Uterus (tissue), 4 donors: Measurements from ENCODE around the gene CPED1. TPM values are rescaled to one million over a fixed set of nuclear protein-coding genes. Genes with fewer than 3 reads are reported as not detected.
A peak's percentile ranks its signal among the peaks of the same experiment; 100 is the strongest.

Experiments used
- DNase-seq, 2 donors: peaks; one replicate each; pipeline ENCODE4 v3.0.0-alpha.2; 2019 to 2020
- H3K27ac ChIP-seq, 2 donors: fragments of 200-600 bp; sonication (generic); 1 replicate in 1 of 2; 2 replicates in 1 of 2; pipeline ENCODE4 v1.5.1; 2016 to 2018
- H3K27me3 ChIP-seq, 2 donors: fragments of 200-600 bp; sonication (generic); one replicate each; pipeline ENCODE4 v1.5.1; 2018 to 2019; ENCODE audit warnings: control low read depth in 1 of 2
- H3K36me3 ChIP-seq, 2 donors: fragments of 200-600 bp; sonication (generic); one replicate each; pipeline ENCODE4 v1.5.1; 2019; ENCODE audit warnings: control low read depth in 1 of 2
- H3K4me1 ChIP-seq, 2 donors: fragments of 200-600 bp; sonication (generic); one replicate each; pipeline ENCODE4 v1.5.1; 2018 to 2019; ENCODE audit warnings: control low read depth in 1 of 2
- H3K4me3 ChIP-seq, 2 donors: fragments of 200-600 bp; sonication (generic); 1 replicate in 1 of 2; 2 replicates in 1 of 2; pipeline ENCODE4 v1.5.1; 2018 to 2019; ENCODE audit warnings: mild to moderate bottlenecking in 1 of 2
- H3K9me3 ChIP-seq, 2 donors: fragments of 200-600 bp; sonication (generic); one replicate each; pipeline ENCODE4 v1.5.1; 2019; ENCODE audit warnings: control low read depth in 1 of 2
- CTCF ChIP-seq, 4 experiments: fragments of 200-600 bp in 2 of 4; fragments of 450-650 bp in 2 of 4; sonication (generic) in 2 of 4; IDR thresholded peaks; one replicate each; pipeline ENCODE4 v1.5.1; 2016 to 2019; ENCODE audit warnings: antibody characterized with exemption in 4 of 4, mild to moderate bottlenecking in 2 of 4, moderate library complexity in 1 of 4
- POLR2A ChIP-seq, 2 donors: fragments of 450-650 bp; IDR thresholded peaks; one replicate each; pipeline ENCODE4 v1.6.1; 2016; ENCODE audit warnings: antibody characterized with exemption in 2 of 2, mild to moderate bottlenecking in 1 of 2, moderate library complexity in 1 of 2
- intact Hi-C: fragments of 100-400 bp; cut with DNase I; formaldehyde crosslinking; loops from one replicate; pipeline ENCODE4 v1.15.1; 2023; ENCODE audit warnings: low total_unique reads
- total RNA-seq, 4 donors: library from RNA; depleted of rRNA in 3 of 4; stranded (reverse); fragments of >200 nt in 3 of 4; gene quantifications; one replicate each; pipeline versions ENCODE4 v1.1.0 to v1.2.4, GENCODE V29; 2014 to 2023
- donor health status: DM: yes; HTN: yes; CAD: no.

Gene CPED1
- total RNA-seq, 4 donors from 2014 or later, result 47.4 to 194 (median 59.2) TPM

GRCh38 chr7:121038717-121039509 lies 50.4 kb downstream of the CPED1 start:
- TF ChIP-seq POLR2A (IDR thresholded peaks at IDR 0.05) (no peak), CTCF (IDR thresholded peaks at IDR 0.05) (no peak)
- Histone ChIP-seq H3K27ac (peak overlapping the region; percentile 37 to 39), H3K36me3 (no peaks in the 10 kb centered on the region), H3K4me1 (peaks cover 0 to 3% of the 10 kb centered on the region in 2 donors), H3K4me3 (no peak overlapping the region), H3K9me3 (no peaks in the 10 kb centered on the region), H3K27me3 (no peaks in the 10 kb centered on the region)
- DNase-seq, result no peak
- intact Hi-C loops, result no loop called here

- Histone ChIP-seq H3K4me1 (peaks cover 0 to 3% of the 10 kb centered on the region in 2 donors), H3K36me3 (no peaks in the 10 kb centered on the region), H3K4me3 (no peak overlapping the region), H3K27me3 (no peaks in the 10 kb centered on the region), H3K27ac (peak overlapping the region; percentile 37 to 39), H3K9me3 (no peaks in the 10 kb centered on the region)
- DNase-seq, result no peak
- no peak for TF ChIP-seq POLR2A (IDR thresholded peaks at IDR 0.05)
- no peak for TF ChIP-seq CTCF (IDR thresholded peaks at IDR 0.05)
- intact Hi-C loops, result no loop called here
Observed at GRCh38 chr7:121039510-121039822, 51.0 kb downstream of the CPED1 start.

DNA sequence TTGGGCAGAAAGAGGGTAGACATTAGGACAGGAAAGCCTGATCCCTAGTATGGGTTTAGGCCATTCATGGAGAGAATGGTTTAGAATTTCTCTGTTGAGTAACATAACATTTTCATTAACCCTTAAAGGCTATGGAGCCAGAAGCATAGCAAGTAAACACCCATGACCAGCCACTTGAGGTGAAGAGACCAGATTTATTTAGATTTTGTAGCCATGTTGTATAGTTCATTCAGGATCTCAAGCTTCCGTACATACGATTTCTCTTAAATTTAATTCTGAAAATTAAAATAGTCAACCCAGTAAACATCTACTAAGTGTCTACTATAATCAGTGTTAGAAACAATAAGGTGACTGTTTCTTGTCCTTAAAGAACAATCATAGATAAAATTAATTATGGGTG lies 51.5 kb downstream of the CPED1 start:
- H3K4me1 ChIP-seq, result peaks cover 0 to 3% of the 10 kb centered on the region in 2 donors
- no peak overlapping the region for H3K4me3 ChIP-seq
- intact Hi-C loops, result no loop called here
- no peaks in the 10 kb centered on the region for H3K9me3 ChIP-seq
- H3K27ac ChIP-seq, result peak overlapping the region in 1 of 2 donors; percentile 37
- no peaks in the 10 kb centered on the region for H3K36me3 ChIP-seq
- TF ChIP-seq CTCF (IDR thresholded peaks at IDR 0.05), result no peak
- TF ChIP-seq POLR2A (IDR thresholded peaks at IDR 0.05), result no peak
- no peaks in the 10 kb centered on the region for H3K27me3 ChIP-seq
- DNase-seq, result no peak

DNA sequence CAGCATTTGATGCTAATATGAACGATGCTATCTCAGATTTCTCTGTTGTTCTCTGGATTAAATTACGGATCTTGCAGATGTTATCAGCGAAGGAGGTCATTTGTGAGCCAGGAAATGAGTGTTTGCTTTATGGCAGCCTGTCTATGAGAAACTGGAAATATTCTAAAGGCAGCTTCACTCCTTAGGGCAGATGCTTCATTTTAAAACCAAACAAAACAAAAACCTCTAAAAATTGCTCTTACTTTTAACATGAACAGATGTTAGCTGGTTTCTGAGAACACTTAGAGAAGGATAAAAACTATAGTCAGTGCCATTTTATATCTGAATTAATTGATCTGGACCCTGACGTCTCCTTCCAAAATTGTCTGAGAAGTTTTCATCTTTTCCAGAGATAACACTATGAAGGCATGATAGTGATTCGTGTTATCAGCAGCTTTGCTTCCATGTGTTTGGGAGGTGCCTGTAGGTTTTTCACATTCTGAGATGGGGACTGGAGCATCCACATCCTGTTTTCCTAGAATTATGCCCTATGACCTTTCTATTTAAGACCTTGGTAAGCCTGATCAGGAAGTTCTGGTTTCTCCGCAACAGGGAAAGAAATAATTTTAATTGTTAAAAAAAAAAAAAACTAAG lies 53.1 kb downstream of the CPED1 start:
- Histone ChIP-seq H3K36me3 (no peaks in the 10 kb centered on the region), H3K27ac (peak overlapping the region; percentile 72 to 77), H3K4me3 (no peak overlapping the region), H3K4me1 (peaks cover 0 to 3% of the 10 kb centered on the region in 2 donors), H3K9me3 (no peaks in the 10 kb centered on the region), H3K27me3 (no peaks in the 10 kb centered on the region)
- DNase-seq, result no peak
- TF ChIP-seq POLR2A (IDR thresholded peaks at IDR 0.05), result no peak
- TF ChIP-seq CTCF (IDR thresholded peaks at IDR 0.05), result no peak
- intact Hi-C loops, result no loop called here

DNA sequence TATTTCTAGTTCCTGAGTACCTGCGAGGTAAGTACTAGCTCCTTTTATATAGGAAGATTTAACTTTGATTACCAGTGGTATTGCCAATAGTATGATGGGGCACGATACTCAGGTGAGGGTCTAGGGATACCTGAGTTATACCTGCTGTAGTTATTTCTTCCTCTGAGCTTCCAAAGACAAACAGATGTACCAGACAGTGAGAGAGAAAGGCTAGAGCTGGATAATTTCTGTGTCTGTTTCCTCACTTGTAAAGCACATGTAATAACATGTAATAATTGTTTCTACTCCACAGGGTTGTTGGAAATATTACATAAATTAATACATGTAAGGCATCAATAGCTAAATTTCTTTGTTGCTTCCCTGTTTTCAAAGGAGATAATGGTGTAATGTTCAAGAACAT lies 53.7 kb downstream of the CPED1 start:
- TF ChIP-seq POLR2A (IDR thresholded peaks at IDR 0.05) (no peak), CTCF (IDR thresholded peaks at IDR 0.05) (no peak)
- H3K4me1 ChIP-seq, result peaks cover 0 to 3% of the 10 kb centered on the region in 2 donors
- H3K4me3 ChIP-seq, result no peak overlapping the region
- H3K27me3 ChIP-seq, result no peaks in the 10 kb centered on the region
- no peak for DNase-seq
- H3K9me3 ChIP-seq, result no peaks in the 10 kb centered on the region
- H3K36me3 ChIP-seq, result no peaks in the 10 kb centered on the region
- intact Hi-C loops, result no loop called here
- H3K27ac ChIP-seq, result peak overlapping the region; percentile 72 to 77
